GM12878 (cell line): ENCODE results near the gene ACTG1. TPM values are rescaled to one million over a fixed set of nuclear protein-coding genes. Genes with fewer than 3 reads are reported as not detected.

ENCODE experiments used
- ATAC-seq: fragments of 200-7000 bp; cut with Tn5 transposase; 3 replicates; pipeline ENCODE4 v1.9.1; 2020; ENCODE audit warnings: mild to moderate bottlenecking, moderate library complexity
- BruUV-seq: library from RNA; stranded (reverse); fragments of 400-500 nt; replicated peaks from 2 replicates; lab custom pipeline; 2021; lab: Mats Ljungman, UMichigan
- CTCF ChIA-PET: fragments of 300-600 bp; sonication (Branson Sonifier 250); formaldehyde crosslinking; extraction: SDS; loops from one replicate; lab custom pipeline; 2021; ENCODE audit warnings: inconsistent platforms; lab: Yijun Ruan, JAX
- POLR2A ChIA-PET: fragments of 350-600 bp; formaldehyde crosslinking; extraction: SDS; loops from one replicate; lab custom pipeline; 2021; ENCODE audit warnings: inconsistent platforms; lab: Charles Lee
- RAD21 ChIA-PET: fragments of 300-600 bp; sonication (Branson Sonifier 250); formaldehyde crosslinking; loops from one replicate; lab custom pipeline; 2023; ENCODE audit warnings: antibody characterized with exemption; ENCODE audit not compliant: unreplicated experiment; lab: Charles Lee
- SMC1A ChIA-PET: fragments of 300-600 bp; sonication (Branson Sonifier 250); formaldehyde crosslinking; loops from one replicate; lab custom pipeline; 2023; ENCODE audit not compliant: unreplicated experiment, uncharacterized antibody; lab: Charles Lee
- DNase-seq: peaks from one replicate; pipeline ENCODE4 v3.0.0-alpha.2; 2011; ENCODE audit warnings: low read depth, low spot score
- FAIRE-seq: peaks from 3 replicates; lab custom pipeline; 2011; peaks lifted over from hg19 to GRCh38; lab: Jason Lieb, UNC
- H2AFZ ChIP-seq: 2 replicates; pipeline ENCODE4 v1.6.0; 2011; ENCODE audit warnings: low read depth, low read length, control low read depth; ENCODE audit not compliant: control insufficient read depth
- H3K27ac ChIP-seq: 2 replicates; pipeline ENCODE4 v1.5.1; 2011; ENCODE audit warnings: control low read depth; ENCODE audit not compliant: control insufficient read depth, insufficient read depth
- H3K27me3 ChIP-seq, 2 experiments: replicated peaks in 1 of 2; 2 replicates each; pipeline versions ENCODE4 v1.6.0 to v1.6.1; 2011; ENCODE audit warnings: low read length in 1 of 2; ENCODE audit not compliant: control insufficient read depth in 2 of 2, insufficient read depth in 2 of 2
- H3K36me3 ChIP-seq, 2 experiments: 2 replicates each; pipeline ENCODE4 v1.5.1; 2011; ENCODE audit warnings: low read length in 1 of 2; ENCODE audit not compliant: control insufficient read depth in 2 of 2, insufficient read depth in 2 of 2
- H3K4me1 ChIP-seq: 2 replicates; pipeline ENCODE4 v1.6.1; 2011; ENCODE audit warnings: mild to moderate bottlenecking, low read length, moderate library complexity, mixed read lengths; ENCODE audit not compliant: control insufficient read depth, insufficient read depth
- H3K4me2 ChIP-seq: 2 replicates; pipeline ENCODE4 v1.6.0; 2011; ENCODE audit warnings: control low read depth; ENCODE audit not compliant: control insufficient read depth, insufficient read depth
- H3K4me3 ChIP-seq: fragments of 200-600 bp; sonication (generic); 2 replicates; pipeline ENCODE4 v1.5.1; 2016
- H3K79me2 ChIP-seq: 2 replicates; pipeline ENCODE4 v1.6.0; 2011; ENCODE audit warnings: low read length; ENCODE audit not compliant: control insufficient read depth, insufficient read depth
- H3K9ac ChIP-seq: 2 replicates; pipeline ENCODE4 v1.8.0; 2011; ENCODE audit warnings: low read length, control low read depth, mixed read lengths; ENCODE audit not compliant: control insufficient read depth, insufficient read depth
- H3K9me3 ChIP-seq: replicated peaks from 3 replicates; pipeline ENCODE4 v1.5.1; 2011; ENCODE audit warnings: mild to moderate bottlenecking, low read length; ENCODE audit not compliant: control insufficient read depth, insufficient read depth
- H4K20me1 ChIP-seq: 2 replicates; pipeline ENCODE4 v1.6.0; 2011; ENCODE audit not compliant: control insufficient read depth, insufficient read depth
- BMI1 ChIP-seq: fragments of 450-650 bp; IDR thresholded peaks from 2 replicates; pipeline ENCODE4 v1.6.1; 2016; ENCODE audit warnings: mild to moderate bottlenecking, moderate library complexity, borderline replicate concordance
- CHD4 ChIP-seq: fragments of 200-600 bp; sonication (generic); IDR thresholded peaks from 2 replicates; pipeline ENCODE4 v1.6.1; 2016; ENCODE audit warnings: mild to moderate bottlenecking
- HDGF ChIP-seq: fragments of 450-650 bp; IDR thresholded peaks from 2 replicates; pipeline ENCODE4 v1.6.1; 2016; ENCODE audit warnings: antibody characterized with exemption
- IKZF2 ChIP-seq, 2 experiments: fragments of 450-650 bp; IDR thresholded peaks; 2 replicates each; pipeline ENCODE4 v1.6.1; 2017; ENCODE audit warnings: mild to moderate bottlenecking in 2 of 2, moderate library complexity in 2 of 2
- IRF4 ChIP-seq: IDR thresholded peaks from 2 replicates; pipeline ENCODE4 v1.6.1; 2011; ENCODE audit warnings: low read depth, low read length
- NBN ChIP-seq: fragments of 450-650 bp; IDR thresholded peaks from 2 replicates; pipeline ENCODE4 v1.6.1; 2016
- NR2F1 ChIP-seq: fragments of 450-650 bp; conservative IDR thresholded peaks from 2 replicates; pipeline ENCODE4 v1.6.1; 2017; ENCODE audit warnings: mild to moderate bottlenecking
- SIN3A ChIP-seq: IDR thresholded peaks from 2 replicates; pipeline ENCODE4 v1.6.1; 2012; ENCODE audit warnings: low read depth, low read length, improper control_type of control experiment
- TAF1 ChIP-seq: IDR thresholded peaks from 2 replicates; pipeline ENCODE4 v1.6.1; 2011; ENCODE audit warnings: mild to moderate bottlenecking, low read depth, low read length, borderline replicate concordance
- WRNIP1 ChIP-seq: IDR thresholded peaks from 2 replicates; pipeline ENCODE4 v1.6.1; 2011; ENCODE audit warnings: low read depth, low read length, improper control_type of control experiment, borderline replicate concordance
- ZBED1 ChIP-seq: IDR thresholded peaks from 2 replicates; pipeline ENCODE4 v1.6.1; 2016; ENCODE audit warnings: borderline replicate concordance
- WGBS: methylation state at CpG from one replicate; pipeline ENCODE4 v1.1.6; 2016; ENCODE audit warnings: low lambda C conversion rate; ENCODE audit not compliant: insufficient replicate concordance, insufficient coverage; ENCODE audit errors: missing lambda C conversion rate; 5-methylcytosine and 5-hydroxymethylcytosine counted together
- in situ Hi-C: fragments of 300-500 bp; cut with MboI; formaldehyde crosslinking; loops from 9 replicates; pipeline ENCODE4 v1.14.3; 2018; ENCODE audit warnings: mixed read lengths
- intact Hi-C: fragments of 100-400 bp; cut with micrococcal nuclease; formaldehyde crosslinking; loops from one replicate; pipeline ENCODE4 v1.14.2; 2022; ENCODE audit not compliant: unreplicated experiment
- polyA plus RNA-seq, 11 experiments: library from polyadenylated mRNA; depleted of rRNA in 4 of 11; unstranded in 6 of 11; stranded (reverse) in 5 of 11; fragments of >200 nt; fragmentation: Nextera tagmentation in 4 of 11; fragmentation: Illumina TruSeq in 1 of 11; extraction: Ambion mirVana in 4 of 11; extraction: Trizol in 1 of 11; gene quantifications; 1 replicate in 1 of 11; 2 replicates in 10 of 11; pipeline versions ENCODE4 v1.2.1 to v1.2.3, GENCODE V29; 2011 to 2016; ENCODE audit warnings: inconsistent platforms in 2 of 11, missing spikeins in 2 of 11, low read depth in 1 of 11
- total RNA-seq, 4 experiments: library from RNA; depleted of rRNA in 3 of 4; stranded (reverse); fragments of >200 nt in 3 of 4; fragmentation: Illumina TruSeq in 1 of 4; extraction: Trizol in 1 of 4; gene quantifications; 2 replicates each; pipeline versions ENCODE4 v1.2.1 to v1.2.3, GENCODE V29; 2013 to 2021
- TF ChIP-seq, protein P1 (sequence below): IDR thresholded peaks from 2 replicates; pipeline ENCODE4 v1.6.1; 2012; ENCODE audit warnings: low read length, inconsistent platforms

The ACTG1 gene
- total and polyA plus RNA-seq, 10 of the 15 experiments (the other 5 are each of a cell fraction or from before 2014, with no cell fraction given), result 810 to 6,105 (median 3,650) TPM

GRCh38 chr17:81549031-81549557 lies 36.5 kb upstream of the ACTG1 start:
- Histone ChIP-seq H3K4me1 (peaks cover 11% of the 10 kb centered on the region), H3K9me3 (no peaks in the 10 kb centered on the region), H3K9ac (no peak overlapping the region), H3K27me3 (no peaks in the 10 kb centered on the region), H4K20me1 (no peaks in the 10 kb centered on the region), H3K36me3 (peaks cover 14 to 30% of the 10 kb centered on the region in 2 experiments; a peak in 3 of 4 replicates), H3K79me2 (peaks cover 24% of the 10 kb centered on the region), H3K4me3 (no peak overlapping the region), H3K4me2 (no peak overlapping the region)
- ATAC-seq (no peak), DNase-seq (no peak)
- CTCF ChIA-PET, result interaction anchor here (1.5 kb wide), 1 partner anchor 52 kb away, joined by 4 read pairs; no protein-coding TSS in a partner anchor
- POLR2A ChIA-PET, result no interaction called here
- in situ Hi-C loops (no loop called here), intact Hi-C loops (no loop called here)
- RAD21 ChIA-PET, result no interaction called here
- BruUV-seq, result no TSS peak
- SMC1A ChIA-PET, result no interaction called here
- TF ChIP-seq BMI1, result no peak
- no peak for TF ChIP-seq HDGF
- TF ChIP-seq IRF4, result no peak
- no peak for TF ChIP-seq NR2F1
- TF ChIP-seq, protein P1, sequence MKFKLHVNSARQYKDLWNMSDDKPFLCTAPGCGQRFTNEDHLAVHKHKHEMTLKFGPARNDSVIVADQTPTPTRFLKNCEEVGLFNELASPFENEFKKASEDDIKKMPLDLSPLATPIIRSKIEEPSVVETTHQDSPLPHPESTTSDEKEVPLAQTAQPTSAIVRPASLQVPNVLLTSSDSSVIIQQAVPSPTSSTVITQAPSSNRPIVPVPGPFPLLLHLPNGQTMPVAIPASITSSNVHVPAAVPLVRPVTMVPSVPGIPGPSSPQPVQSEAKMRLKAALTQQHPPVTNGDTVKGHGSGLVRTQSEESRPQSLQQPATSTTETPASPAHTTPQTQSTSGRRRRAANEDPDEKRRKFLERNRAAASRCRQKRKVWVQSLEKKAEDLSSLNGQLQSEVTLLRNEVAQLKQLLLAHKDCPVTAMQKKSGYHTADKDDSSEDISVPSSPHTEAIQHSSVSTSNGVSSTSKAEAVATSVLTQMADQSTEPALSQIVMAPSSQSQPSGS, result no peak
- TF ChIP-seq SIN3A, result no peak
- TF ChIP-seq CHD4, result no peak
- TF ChIP-seq TAF1, result no peak
- TF ChIP-seq NBN, result no peak
- TF ChIP-seq ZBED1, result no peak
- TF ChIP-seq WRNIP1, result no peak
- no peak for TF ChIP-seq IKZF2 (IDR thresholded peaks at IDR 0.05)
- TF ChIP-seq, all 136 proteins: peak for 0
- 93% methylated on average over 13 of the region's 16 CpGs for WGBS
- Histone ChIP-seq H3K27ac (no peak overlapping the region), H2AFZ (no peak overlapping the region)
- no peak for FAIRE-seq
